ENCODE measurements around the gene TSPAN5.
"Not testable (repeated sequence)": the region's sequence is repeated elsewhere in the genome, so short reads cannot be mapped to it uniquely, and the experiment has no call there.

The TSPAN5 gene

DNA sequence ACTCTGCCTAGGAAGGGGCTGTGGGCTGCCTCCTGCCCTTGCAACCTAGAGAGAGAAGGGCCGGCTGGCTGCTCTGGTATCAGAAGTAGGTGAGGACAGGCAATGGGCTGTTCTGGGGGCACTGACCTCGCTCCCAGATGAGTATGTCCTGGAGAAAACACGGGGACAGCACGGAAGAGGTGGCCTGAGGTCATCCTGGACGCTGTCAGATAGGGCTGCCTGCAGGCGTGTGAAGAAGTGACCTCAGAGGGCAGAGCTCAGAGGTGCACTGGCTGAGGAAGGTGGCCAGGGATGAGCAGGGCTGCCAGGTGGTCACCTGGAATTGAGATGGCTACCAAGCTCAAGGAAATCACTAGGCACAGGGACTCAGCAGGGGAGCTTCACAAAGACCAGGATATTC lies 159.6 kb downstream of the TSPAN5 start:
- DNase-seq = no peak

DNA sequence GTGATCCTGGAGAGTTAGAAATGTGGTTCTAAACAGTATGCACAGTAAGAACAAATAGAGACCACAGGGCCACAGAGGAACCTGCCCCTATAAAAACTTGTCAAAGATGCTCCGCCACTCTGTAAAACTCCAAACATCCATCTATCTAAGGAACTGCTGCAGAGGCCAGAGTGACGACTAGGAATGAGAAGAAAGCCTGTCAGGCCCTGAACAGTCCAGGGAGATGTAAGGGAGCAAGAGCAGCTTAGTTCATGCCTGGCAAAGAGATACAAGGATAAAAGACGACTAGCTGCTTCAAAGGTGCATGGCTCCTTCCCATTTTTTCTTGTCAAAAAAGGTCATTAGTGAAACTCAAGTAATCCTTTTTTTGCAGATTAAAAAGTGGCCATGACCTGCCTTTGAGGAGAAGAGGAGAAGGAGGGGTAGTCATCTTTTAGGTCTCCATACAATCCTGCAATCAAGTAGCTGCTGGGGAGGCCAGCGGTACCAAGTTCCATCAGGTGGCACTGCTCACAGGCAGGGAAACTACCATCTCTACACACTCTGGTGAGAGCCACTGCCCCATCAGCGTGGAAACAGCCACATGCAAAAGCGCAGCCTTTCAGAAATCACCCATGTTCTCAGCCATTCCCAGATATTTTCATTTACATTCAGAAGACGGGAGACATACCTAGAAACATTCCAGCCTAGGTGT lies 162.1 kb downstream of the TSPAN5 start:
- DNase-seq = no peak

DNA sequence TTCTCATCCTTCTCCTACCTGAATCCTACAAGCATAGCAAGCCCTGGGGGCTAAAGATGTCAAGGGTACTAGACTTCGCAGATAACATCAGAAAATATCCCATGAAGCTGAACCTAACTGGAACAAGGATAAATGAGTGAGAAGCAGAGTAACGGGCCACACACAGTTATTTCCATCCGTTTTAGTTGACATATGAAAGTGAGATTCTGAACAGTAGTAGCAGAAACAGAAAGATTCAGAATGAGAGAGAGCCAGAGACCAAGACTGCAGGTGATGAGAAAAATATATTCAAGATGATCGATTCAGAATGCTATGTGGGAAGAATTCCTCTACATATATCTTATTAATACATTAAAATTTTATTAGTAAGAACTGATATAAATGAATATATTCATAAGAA lies 165.1 kb downstream of the TSPAN5 start:
- DNase-seq = no peak

DNA sequence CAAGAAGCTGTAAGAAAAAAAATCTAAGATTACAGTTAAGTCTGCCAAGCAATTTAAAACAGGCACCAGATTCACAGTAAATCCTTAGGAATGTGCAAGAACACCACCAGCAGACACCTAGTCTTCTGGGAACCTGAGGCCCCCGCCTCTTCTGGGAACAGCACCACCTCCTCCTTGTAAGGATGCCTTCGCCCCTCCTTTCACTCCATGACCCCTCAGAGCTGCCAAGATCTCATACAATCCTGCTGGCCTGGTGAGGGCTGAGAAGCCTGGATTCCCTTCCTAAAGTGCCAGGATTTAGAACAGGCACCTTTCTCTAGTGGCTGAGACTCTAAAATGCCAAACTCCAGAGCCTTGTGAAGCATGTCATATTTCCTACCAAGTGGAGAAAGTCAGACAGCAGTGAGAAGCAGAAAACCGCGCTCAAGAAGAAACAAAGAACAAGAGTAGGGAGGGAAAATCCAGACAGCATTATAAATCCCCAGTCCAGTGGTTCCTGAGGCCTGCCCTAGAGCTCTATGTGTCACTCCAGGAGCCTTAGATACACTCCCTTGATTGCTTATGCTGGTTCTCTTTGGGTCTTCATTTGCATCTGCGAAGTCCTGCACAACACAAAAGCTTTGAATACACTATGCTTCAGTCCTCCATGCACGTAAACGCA lies 166.4 kb downstream of the TSPAN5 start:
- DNase-seq = peak in 6 of 51 donors; percentile 5 to 29 (median 18)

DNA sequence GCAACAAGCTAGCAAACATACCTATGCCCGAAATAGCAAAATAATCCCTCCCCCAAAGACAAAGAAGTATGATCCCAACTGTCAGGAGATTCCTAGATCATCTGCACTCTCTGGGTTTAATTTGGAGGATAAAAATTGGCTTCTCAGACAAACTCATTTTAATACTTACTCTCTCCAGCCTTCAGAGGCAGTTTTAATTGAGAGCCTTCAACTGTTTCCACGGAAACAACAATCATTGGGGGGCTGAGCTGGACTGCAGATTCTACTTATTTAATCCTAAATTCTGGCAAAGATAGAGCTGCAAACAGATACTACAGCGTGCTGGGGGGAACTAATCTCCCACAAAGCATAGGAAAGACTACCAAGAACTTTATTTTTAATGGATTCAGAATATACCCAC lies 168.2 kb downstream of the TSPAN5 start:
- DNase-seq = no peak

DNA sequence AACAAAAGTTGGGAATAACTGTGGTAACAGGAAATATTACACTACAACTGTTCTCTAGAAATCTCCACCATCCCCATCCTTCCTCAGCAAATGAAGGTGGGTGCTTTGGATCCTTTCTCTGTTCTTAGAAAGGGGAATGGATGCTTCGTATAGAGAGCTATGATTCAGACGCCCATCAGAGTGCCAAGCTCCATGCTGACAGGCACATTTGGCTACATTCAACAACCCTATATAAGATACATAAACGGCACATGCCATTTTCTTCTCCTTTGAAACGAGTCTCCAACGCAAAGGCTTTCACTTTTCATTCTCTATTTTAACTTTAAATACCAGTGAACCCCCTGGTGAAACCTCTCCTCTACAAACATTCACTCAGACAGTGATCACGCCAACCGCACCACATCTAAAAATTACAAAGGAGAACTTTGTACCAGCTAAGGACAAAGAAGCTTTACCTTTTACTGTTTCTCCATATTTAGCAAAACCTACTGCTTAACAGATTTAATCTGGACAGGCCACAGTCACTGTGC lies 172.5 kb downstream of the TSPAN5 start:
- no peak for DNase-seq

DNA sequence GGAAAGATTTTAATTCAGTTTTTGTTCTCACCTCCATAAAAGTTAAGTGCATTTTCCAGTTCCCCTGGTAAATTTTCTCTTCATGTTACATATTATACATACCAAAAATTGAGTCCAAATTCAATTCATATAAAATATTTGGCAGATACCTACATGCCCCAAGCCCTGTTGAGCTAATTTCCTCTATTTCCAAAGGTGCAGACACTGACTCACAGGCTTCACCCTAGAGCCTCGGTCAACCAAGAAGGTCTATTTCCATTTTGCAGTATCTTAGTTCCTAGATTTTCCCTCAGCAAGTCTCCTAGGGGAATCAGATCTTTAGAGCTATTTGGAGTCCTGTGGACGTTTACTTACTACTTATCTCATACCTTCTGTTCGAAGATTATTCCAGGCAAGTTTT lies 174.4 kb downstream of the TSPAN5 start:
- DNase-seq = no peak

DNA sequence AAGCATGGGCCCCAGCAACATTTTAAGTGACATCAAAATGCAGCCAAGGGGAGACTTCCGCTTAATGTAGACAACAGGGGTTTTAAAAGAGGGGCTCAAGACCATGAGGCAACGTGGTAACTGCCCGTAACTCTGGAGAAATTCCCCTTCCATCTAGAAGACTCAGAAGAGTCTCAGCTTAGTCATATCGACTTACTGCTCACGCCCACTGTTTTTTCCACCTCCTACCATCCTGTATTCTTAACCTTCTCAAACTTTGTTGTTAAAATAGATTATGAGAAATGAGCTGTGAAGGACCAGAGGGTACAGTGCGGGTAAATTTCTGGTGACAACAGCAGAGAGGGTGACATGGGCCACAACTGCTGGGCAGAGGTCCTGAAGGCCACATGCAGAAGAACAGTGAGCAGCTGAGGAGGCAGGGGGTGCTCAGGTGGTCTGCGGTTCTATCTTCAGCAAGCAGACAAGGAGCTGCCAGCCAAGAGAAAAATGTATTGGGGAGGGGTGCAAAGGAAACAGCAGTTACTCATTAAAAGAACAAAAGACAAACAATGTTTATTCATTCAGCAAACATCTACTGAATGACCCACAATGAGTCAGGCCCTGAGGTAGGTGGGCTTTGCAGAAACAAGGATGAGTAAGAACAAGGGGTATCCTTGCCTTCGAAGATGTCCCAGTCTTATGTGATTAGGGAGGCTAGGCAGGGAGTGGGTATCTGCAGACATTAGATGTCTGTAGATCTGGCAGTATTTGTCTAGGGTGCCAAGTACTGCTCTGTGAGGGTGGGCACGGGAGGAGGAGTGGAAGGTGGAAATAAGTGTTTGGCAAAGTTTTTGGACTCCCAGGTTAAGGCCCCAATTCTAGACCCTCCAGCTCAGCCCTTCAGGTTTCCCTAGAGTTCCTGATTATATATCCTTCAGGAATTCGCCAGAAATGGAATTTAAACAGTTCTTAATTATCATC lies 175.3 kb downstream of the TSPAN5 start:
- DNase-seq = no peak

DNA sequence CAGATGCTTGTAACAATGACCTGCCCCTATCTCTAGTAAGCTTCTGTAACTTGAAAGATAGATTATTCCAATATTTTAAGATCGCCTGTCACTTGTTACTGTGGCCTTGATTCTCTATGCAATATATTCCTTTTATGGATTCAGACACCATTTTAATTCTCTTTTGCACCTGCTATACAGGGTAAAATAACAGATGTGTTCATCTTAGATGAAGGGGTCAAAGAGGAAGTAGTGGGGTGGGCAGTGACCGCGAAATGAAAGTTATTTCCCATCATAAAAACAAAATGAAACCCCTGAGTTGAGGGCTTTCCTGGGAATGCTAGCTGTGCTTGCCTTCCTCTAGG lies 175.9 kb downstream of the TSPAN5 start:
- DNase-seq = no peak

DNA sequence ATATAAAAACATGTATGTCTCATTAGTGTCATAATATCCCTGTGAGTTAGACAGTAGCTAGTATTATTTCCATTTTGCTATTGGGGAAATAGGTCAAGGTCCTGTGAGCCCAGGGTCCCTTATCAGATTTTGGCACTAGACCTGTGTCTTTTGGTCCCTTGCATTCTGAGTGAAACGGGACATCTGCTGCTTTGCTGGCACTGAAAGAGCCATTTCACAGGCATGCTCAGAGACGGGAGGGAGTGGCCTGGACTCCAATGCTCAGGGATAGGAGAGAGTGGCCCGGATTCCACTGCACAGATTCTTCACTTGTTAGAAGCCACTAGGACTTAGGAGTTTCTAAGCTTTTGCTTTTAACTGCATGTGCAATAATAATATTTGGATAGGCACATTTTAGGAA lies 177.2 kb downstream of the TSPAN5 start:
- DNase-seq = peak in 21 of 51 donors; percentile 2 to 52 (median 27)

DNA sequence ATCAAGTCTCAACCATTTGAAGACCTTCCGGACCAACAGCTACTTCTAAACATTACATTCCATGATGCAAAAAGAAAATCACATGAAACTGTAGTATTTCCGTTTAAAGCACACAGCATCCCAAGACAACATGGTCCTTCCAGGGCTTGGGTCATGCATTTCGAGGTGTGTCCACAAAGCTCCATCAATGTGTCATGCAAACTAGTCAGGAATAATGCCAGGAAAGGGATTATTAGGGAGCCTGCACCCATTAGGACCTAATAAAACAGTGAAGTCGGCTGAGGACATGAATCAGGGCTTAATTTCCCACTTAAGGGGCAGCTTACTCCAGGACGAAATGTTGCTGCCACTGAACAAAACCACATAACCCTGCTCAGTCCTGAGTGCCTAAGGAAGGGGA lies 177.9 kb downstream of the TSPAN5 start:
- no peak for DNase-seq

DNA sequence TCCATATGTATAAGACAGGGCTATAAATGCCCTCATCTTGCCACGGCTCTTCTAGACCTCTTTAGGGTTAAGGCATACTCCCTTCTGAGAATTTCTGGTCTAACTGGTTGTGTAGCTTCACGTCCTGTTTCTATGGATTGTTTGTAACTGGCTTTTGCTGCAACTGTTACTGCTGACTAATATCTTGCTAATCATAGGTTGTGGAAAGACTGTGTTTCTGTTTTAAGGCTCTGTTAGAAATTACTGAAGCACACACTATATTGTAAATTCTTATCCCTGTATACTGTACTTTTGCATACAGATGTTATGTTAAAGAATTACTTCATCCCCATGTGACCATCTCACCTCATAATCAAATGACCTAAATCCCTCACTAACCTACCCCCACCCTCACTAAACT lies 178.8 kb downstream of the TSPAN5 start:
- not testable (repeated sequence) for DNase-seq

DNA sequence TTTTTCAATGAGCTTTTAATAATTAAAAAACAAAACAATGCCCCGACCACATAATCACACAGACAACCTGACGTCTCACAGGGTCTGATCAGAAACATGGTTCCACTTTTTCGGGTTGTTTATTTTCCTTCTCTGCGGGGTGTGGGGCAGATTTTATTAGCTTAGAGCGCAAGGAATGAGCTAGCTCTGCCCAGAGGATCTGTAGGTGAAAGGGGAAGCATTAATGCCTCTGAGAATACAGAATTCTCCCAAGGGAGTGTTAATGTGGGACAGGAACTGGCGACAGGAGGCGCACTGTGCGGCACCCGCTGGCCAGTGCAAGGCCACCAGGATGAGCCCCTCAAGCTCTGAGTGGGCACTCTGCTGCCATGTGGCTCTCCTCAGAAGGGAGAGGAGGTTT lies 181.5 kb downstream of the TSPAN5 start:
- DNase-seq = no peak

DNA sequence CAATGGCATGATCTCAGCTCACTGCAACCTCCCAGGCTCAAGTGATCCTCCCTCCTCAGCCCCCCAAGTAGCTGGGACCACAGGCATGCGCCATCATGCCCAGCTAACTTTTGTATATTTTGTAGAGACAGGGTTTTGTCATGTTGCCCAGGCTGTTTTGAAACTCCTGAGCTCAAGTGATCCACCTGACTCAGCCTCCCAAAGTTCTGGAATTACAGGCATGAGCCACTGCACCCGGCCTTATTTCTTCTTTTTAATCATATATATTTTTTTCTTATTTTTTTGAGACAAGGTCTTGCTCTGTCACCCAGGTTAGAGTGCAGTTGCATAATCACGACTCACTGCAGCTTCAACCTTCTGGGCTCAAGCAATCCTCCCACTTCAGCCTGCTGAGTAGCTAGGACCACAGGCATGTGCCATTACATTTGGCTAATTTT lies 184.0 kb downstream of the TSPAN5 start:
- no peak for DNase-seq

DNA sequence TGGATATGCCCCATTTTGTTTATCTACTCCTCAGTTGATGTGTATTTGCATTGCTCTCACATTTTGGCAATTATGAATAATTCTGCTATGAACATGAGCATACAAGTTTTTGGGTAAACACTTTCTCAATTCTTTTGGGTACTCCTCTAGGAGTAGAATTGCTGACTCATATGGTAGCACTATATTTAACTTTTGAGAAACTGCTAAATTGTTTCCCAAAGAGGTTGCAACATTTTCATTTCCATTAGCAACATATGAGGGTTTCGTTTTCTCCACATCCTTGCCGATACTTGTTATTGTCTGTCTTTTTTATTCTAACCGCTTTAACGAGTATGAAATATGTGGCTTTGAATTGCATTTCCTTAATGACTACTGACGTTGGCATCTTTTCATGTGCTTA lies 185.4 kb downstream of the TSPAN5 start:
- DNase-seq = no peak

DNA sequence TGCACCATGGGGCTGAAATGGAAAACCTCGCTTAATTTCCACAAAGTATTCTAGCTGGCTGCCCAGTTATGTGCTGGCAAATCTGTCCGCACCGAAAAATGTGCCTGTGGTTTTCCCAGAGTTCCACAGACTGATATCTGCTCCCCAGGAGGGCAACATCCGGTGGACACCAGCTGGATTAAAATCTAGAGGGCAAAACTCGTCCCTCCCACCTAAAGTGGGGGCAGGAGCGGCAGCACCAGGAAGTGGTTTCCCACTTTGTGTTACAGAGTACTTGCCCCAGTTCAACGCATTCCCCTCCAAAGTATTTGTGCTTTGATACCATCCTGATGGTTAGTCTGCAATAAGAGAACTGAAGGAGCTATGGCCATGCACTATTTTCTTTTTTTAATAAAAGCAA lies 187.6 kb downstream of the TSPAN5 start:
- DNase-seq = no peak

DNA sequence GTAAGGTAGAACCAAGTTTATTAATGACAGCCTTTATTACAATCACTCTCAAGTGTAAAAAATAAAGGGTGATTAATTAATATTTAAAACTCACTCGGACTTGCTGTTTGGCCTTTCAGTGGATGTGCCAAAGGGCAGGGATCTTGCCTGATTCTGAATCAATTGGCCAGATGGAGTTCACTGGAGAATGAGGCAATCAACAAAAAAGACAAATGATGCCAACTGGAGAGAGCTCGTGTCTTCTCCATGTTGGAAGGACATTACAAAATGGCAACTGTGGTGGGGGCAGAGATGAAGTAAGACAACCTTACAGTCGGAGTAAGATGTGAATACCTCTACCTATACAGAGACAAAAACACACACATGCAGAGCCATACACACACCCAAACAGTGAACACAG lies 188.0 kb downstream of the TSPAN5 start:
- no peak for DNase-seq

DNA sequence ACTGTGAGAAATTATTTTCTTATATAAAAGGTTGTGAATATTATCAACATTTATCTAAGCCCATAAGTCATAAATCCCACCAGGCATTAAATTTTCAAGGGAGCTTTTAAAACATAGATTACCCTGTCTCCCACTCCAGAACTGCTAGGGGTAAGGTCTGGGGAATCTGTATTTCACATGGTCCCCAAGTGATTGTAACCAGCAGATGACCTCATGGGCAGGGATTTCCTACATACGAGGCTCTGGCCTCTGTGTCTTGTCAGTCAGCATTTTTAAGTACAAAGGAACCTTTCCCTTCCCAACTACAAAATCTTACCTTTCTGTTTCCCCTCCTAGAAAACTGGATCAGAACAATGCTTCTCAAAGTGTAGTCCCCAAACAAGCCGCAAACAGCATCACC lies 188.6 kb downstream of the TSPAN5 start:
- DNase-seq = no peak

DNA sequence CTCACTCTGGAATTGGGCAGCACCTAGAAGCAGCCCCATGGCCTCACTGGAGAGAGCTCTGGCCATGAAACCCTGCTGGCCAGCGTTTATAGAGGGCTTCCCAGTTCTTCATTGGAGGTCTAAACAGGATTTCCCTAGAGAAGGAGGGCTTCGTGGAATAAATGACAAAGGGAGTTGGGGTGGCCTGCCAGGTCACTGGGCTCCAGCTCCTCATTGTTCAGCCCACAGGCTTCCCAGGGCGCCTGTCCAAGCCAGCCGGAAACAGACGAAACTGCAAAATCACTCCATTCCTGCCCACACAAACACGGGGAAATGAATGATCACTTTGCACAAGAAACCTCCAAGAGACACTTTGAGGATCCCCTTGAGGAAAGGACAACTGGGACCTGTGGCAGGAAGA lies 189.7 kb downstream of the TSPAN5 start:
- peak in 41 of 51 donors; percentile 1 to 65 (median 36) for DNase-seq

DNA sequence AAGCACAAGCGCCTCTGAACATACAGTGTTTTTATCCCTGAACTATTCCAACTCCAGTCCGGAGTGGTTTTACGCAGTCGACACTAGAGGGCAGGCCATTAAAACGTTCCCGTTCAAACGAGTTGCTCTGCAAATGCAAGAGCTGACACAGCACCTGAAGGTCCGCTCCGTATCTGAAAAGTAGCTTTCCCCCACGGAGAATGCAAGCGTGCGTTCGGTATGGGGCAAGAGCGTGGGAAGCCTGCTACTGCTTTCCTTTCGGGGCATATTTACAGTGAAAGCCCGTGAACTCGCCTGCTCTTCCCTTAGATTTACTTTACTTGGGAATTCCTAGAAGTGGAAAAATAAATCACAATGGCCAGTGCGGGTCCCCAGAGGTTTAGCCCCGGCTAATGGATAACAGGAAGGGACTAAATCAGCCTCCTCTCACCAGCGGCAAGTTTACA lies 190.8 kb downstream of the TSPAN5 start:
- DNase-seq = peak in 49 of 51 donors; percentile 9 to 89 (median 55)

DNA sequence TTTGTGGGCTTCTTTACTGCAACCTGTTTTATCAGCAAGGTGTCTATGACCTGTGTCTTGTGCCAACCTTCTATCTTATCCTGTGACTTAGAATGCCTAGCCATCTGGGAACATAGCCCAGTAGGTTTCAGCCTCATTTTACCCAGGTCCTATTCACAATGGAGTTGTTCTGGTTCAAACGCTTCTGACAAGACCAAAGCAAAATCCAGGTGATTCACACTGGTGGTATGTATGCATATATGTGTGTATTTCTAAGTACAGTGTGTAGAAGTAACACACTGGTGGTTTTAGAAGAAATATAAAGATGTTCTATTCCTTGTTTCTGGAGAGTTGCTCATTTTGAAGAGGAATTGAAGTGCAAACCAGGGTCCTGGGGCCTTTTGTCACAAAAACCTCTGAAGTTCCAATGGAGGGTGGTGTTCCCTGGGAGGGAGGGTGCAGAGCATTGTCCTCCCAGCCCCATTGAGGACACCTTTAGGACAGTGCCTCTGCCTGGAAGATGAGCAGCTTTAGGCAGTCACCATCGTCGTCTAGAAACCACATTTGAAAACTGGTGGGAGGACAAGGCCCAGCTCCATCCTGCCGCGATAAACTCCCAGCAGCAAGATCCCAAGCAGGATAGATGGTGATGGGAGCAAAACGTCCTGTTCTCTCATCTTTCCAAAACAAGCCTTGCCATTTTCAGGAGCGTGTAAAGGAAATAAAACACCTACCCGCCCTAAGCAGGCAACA lies 191.4 kb downstream of the TSPAN5 start:
- no peak for DNase-seq
